Ishikawa (cell line): ENCODE data around the gene RUNX1.

ENCODE experiments used
- CEBPB ChIP-seq: IDR thresholded peaks from 2 replicates; pipeline ENCODE4 v1.6.1; 2012
- CREB1 ChIP-seq: IDR thresholded peaks from 2 replicates; pipeline ENCODE4 v1.6.1; 2012; ENCODE audit warnings: low read depth
- EGR1 ChIP-seq: IDR thresholded peaks from 2 replicates; pipeline ENCODE4 v1.6.1; 2012
- EP300 ChIP-seq: IDR thresholded peaks from 2 replicates; pipeline ENCODE4 v1.6.1; 2012; ENCODE audit warnings: borderline replicate concordance
- FOXM1 ChIP-seq: IDR thresholded peaks from 2 replicates; pipeline ENCODE4 v1.6.1; 2012; ENCODE audit warnings: low read depth, borderline replicate concordance
- MAX ChIP-seq: IDR thresholded peaks from 2 replicates; pipeline ENCODE4 v1.6.1; 2012
- NFIC ChIP-seq: IDR thresholded peaks from 2 replicates; pipeline ENCODE4 v1.6.1; 2012
- RAD21 ChIP-seq: IDR thresholded peaks from 2 replicates; pipeline ENCODE4 v1.6.1; 2012; ENCODE audit warnings: low read depth
- REST ChIP-seq: IDR thresholded peaks from 2 replicates; pipeline ENCODE4 v1.6.1; 2012; ENCODE audit warnings: low read depth, mild to moderate bottlenecking
- TAF1 ChIP-seq: IDR thresholded peaks from 2 replicates; pipeline ENCODE4 v1.6.1; 2012; ENCODE audit warnings: low read depth, mild to moderate bottlenecking
- TCF12 ChIP-seq: IDR thresholded peaks from 2 replicates; pipeline ENCODE4 v1.6.1; 2012; ENCODE audit warnings: low read depth
- TEAD4 ChIP-seq: IDR thresholded peaks from 2 replicates; pipeline ENCODE4 v1.6.1; 2012
- YY1 ChIP-seq: IDR thresholded peaks from 2 replicates; pipeline ENCODE4 v1.6.1; 2012; ENCODE audit warnings: low read depth
- ZBTB7A ChIP-seq: IDR thresholded peaks from 2 replicates; pipeline ENCODE4 v1.6.1; 2012; ENCODE audit warnings: low read depth
- TF ChIP-seq, protein P1 (sequence below): IDR thresholded peaks from 2 replicates; pipeline ENCODE4 v1.6.1; 2012

The RUNX1 gene

DNA sequence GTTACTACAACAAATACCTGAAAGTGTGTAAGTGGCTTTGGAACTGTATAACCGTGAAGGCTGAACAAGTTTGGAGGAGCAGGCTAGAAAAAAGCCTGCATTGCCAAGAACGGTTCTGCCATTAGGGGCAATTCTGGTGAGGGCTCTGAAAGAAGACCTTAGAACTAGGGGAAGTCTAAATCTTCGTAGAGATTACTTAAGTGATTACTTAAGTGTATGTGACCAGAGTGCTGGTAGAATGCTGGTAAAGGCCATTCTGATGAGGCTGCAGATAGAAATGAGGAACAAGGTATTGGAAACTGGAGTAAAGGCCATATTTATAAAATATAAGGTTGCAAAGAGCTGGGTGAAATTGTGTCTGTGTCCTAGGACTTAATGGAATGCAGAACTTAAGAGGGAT lies 222.3 kb downstream of the RUNX1 start:
- TF ChIP-seq NFIC (no peak), TCF12 (no peak), CEBPB (no peak), FOXM1 (no peak), REST (no peak), TEAD4 (no peak), EGR1 (no peak), EP300 (no peak), TAF1 (no peak), YY1 (no peak), MAX (no peak)
- TF ChIP-seq, protein P1, sequence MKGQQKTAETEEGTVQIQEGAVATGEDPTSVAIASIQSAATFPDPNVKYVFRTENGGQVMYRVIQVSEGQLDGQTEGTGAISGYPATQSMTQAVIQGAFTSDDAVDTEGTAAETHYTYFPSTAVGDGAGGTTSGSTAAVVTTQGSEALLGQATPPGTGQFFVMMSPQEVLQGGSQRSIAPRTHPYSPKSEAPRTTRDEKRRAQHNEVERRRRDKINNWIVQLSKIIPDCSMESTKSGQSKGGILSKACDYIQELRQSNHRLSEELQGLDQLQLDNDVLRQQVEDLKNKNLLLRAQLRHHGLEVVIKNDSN = no peak

GRCh38 chr21:34825948-34826548 lies 223.1 kb downstream of the RUNX1 start:
- TF ChIP-seq CREB1 = no peak
- no peak for TF ChIP-seq CEBPB
- TF ChIP-seq REST = no peak
- TF ChIP-seq TCF12 = no peak
- TF ChIP-seq RAD21 = no peak
- no peak for TF ChIP-seq MAX
- TF ChIP-seq NFIC = no peak
- no peak for TF ChIP-seq YY1
- TF ChIP-seq, protein P1 = no peak
- TF ChIP-seq EGR1 = no peak

- TF ChIP-seq RAD21 (no peak), TEAD4 (no peak)
- TF ChIP-seq, protein P1 = no peak
Measured at GRCh38 chr21:34825101-34825500, 224.0 kb downstream of the RUNX1 start.

DNA sequence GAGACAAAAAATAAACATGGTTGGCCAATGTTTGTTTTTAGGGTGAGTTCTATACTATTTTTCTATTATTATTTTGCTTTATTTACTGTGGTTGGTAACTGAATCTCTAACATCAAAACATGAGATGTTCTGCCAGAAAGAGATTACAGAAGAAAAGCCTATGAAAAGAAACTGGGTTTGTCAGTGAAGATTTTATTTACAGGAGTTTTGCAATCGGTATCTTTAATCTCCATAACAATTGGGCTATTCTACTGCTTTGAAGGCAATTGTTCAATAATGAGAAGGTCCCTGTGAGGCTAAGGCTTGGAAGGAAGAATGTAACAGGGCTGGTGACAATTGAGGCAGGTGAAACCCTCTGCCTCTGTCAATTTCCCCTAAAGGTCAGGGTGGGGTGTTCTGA lies 224.8 kb downstream of the RUNX1 start:
- TF ChIP-seq EGR1 (no peak), REST (no peak), CEBPB (no peak), TCF12 (no peak), MAX (no peak), ZBTB7A (no peak), YY1 (no peak), TEAD4 (no peak), CREB1 (no peak), RAD21 (no peak), NFIC (no peak), EP300 (no peak), FOXM1 (no peak), TAF1 (no peak)
- TF ChIP-seq, protein P1 = no peak
